Liver (tissue), 9 donors: ENCODE results near the gene CMIP. TPM values are rescaled to one million over a fixed set of nuclear protein-coding genes. Genes with fewer than 3 reads are reported as not detected.

ENCODE experiments used
- DNase-seq: peaks from one replicate; pipeline ENCODE4 v3.0.0-alpha.2; 2017; ENCODE audit warnings: low spot score
- H3K27ac ChIP-seq, 2 donors: one replicate each; pipeline ENCODE4 v1.7.0; 2013; ENCODE audit warnings: inconsistent platforms in 2 of 2, low read length in 2 of 2, control low read depth in 1 of 2, low read depth in 1 of 2, mild to moderate bottlenecking in 1 of 2
- H3K27me3 ChIP-seq, 4 donors: one replicate each; pipeline versions ENCODE4 v1.6.1 to v1.7.0; 2013; ENCODE audit warnings: low read length in 3 of 4, inconsistent platforms in 1 of 4, mild to moderate bottlenecking in 1 of 4, moderate library complexity in 1 of 4; ENCODE audit not compliant: control insufficient read depth in 4 of 4, insufficient read depth in 4 of 4
- H3K36me3 ChIP-seq, 4 donors: one replicate each; pipeline versions ENCODE4 v1.6.1 to v1.7.0; 2013; ENCODE audit warnings: low read length in 3 of 4, mild to moderate bottlenecking in 3 of 4, low read depth in 1 of 4, moderate library complexity in 1 of 4; ENCODE audit not compliant: control insufficient read depth in 4 of 4, insufficient read depth in 3 of 4
- H3K4me1 ChIP-seq, 4 donors: one replicate each; pipeline versions ENCODE4 v1.6.1 to v1.7.0; 2013; ENCODE audit warnings: low read length in 3 of 4, mild to moderate bottlenecking in 3 of 4, moderate library complexity in 1 of 4; ENCODE audit not compliant: control insufficient read depth in 4 of 4, insufficient read depth in 4 of 4
- H3K4me3 ChIP-seq, 3 donors: one replicate each; pipeline versions ENCODE4 v1.6.1 to v1.7.0; 2013; ENCODE audit warnings: low read length in 3 of 3, control low read depth in 1 of 3, low read depth in 1 of 3, mild to moderate bottlenecking in 1 of 3
- H3K9ac ChIP-seq, 2 donors: one replicate each; pipeline ENCODE4 v1.7.0; 2013; ENCODE audit warnings: low read length in 2 of 2, mild to moderate bottlenecking in 2 of 2, moderate library complexity in 2 of 2, control low read depth in 1 of 2, low read depth in 1 of 2
- H3K9me3 ChIP-seq, 4 donors: one replicate each; pipeline versions ENCODE4 v1.6.1 to v1.7.0; 2013; ENCODE audit warnings: low read length in 3 of 4; ENCODE audit not compliant: control insufficient read depth in 4 of 4
- EGR1 ChIP-seq, 2 donors: IDR thresholded peaks; 2 replicates each; pipeline ENCODE4 v1.6.1; 2016 to 2018; ENCODE audit warnings: antibody characterized with exemption in 2 of 2, low read depth in 2 of 2
- FOXA1 ChIP-seq: IDR thresholded peaks from 2 replicates; pipeline ENCODE4 v1.6.1; 2016; ENCODE audit warnings: antibody characterized with exemption
- FOXA2 ChIP-seq: IDR thresholded peaks from 2 replicates; pipeline ENCODE4 v1.6.1; 2016; ENCODE audit warnings: antibody characterized with exemption
- GABPA ChIP-seq, 2 donors: IDR thresholded peaks in 1 of 2; conservative IDR thresholded peaks in 1 of 2; 2 replicates each; pipeline ENCODE4 v1.6.1; 2016; ENCODE audit warnings: antibody characterized with exemption in 2 of 2, mild to moderate bottlenecking in 1 of 2, moderate library complexity in 1 of 2
- HNF4A ChIP-seq, 2 donors: conservative IDR thresholded peaks; 2 replicates each; pipeline ENCODE4 v1.6.1; 2016; ENCODE audit warnings: antibody characterized with exemption in 2 of 2, mild to moderate bottlenecking in 2 of 2
- HNF4G ChIP-seq: IDR thresholded peaks from 2 replicates; pipeline ENCODE4 v1.6.1; 2016; ENCODE audit warnings: antibody characterized with exemption
- JUND ChIP-seq, 2 donors: IDR thresholded peaks; 2 replicates each; pipeline ENCODE4 v1.6.1; 2016; ENCODE audit warnings: antibody characterized with exemption in 2 of 2
- NR2F2 ChIP-seq: IDR thresholded peaks from 2 replicates; pipeline ENCODE4 v1.6.1; 2016; ENCODE audit warnings: antibody characterized with exemption
- RAD21 ChIP-seq, 2 donors: IDR thresholded peaks; 2 replicates each; pipeline ENCODE4 v1.6.1; 2016; ENCODE audit warnings: antibody characterized with exemption in 2 of 2, mild to moderate bottlenecking in 2 of 2
- RXRA ChIP-seq, 2 donors: IDR thresholded peaks; 2 replicates each; pipeline ENCODE4 v1.6.1; 2017 to 2018; ENCODE audit warnings: antibody characterized with exemption in 2 of 2, mild to moderate bottlenecking in 1 of 2
- SP1 ChIP-seq: IDR thresholded peaks from 2 replicates; pipeline ENCODE4 v1.6.1; 2018; ENCODE audit warnings: antibody characterized with exemption, mild to moderate bottlenecking
- TAF1 ChIP-seq: conservative IDR thresholded peaks from 2 replicates; pipeline ENCODE4 v1.6.1; 2016; ENCODE audit warnings: antibody characterized with exemption, mild to moderate bottlenecking
- YY1 ChIP-seq: IDR thresholded peaks from 2 replicates; pipeline ENCODE4 v1.6.1; 2016; ENCODE audit warnings: antibody characterized with exemption, mild to moderate bottlenecking
- WGBS: extraction: QIAGEN DNeasy Blood & Tissue Kit; methylation state at CpG from one replicate; pipeline ENCODE4 v1.1.7; 2013; 5-methylcytosine and 5-hydroxymethylcytosine counted together
- polyA plus RNA-seq, 2 donors: library from polyadenylated mRNA; stranded (reverse) in 1 of 2; unstranded in 1 of 2; fragments of 200-250 nt in 1 of 2; fragments of >200 nt in 1 of 2; fragmentation: Nextera tagmentation in 1 of 2; extraction: Ambion mirVana in 1 of 2; gene quantifications; one replicate each; pipeline versions ENCODE4 v1.2.1 to v1.2.3, GENCODE V29; 2013 to 2015
- total RNA-seq, 2 donors: library from RNA; depleted of rRNA; stranded (reverse); fragments of >200 nt; gene quantifications; one replicate each; pipeline ENCODE4 v1.2.3, GENCODE V29; 2014
- TF ChIP-seq, protein P1 (sequence below): IDR thresholded peaks from 2 replicates; pipeline ENCODE4 v1.6.1; 2016; ENCODE audit warnings: antibody characterized with exemption, mild to moderate bottlenecking
- TF ChIP-seq, protein P2 (sequence below): IDR thresholded peaks from 2 replicates; pipeline ENCODE4 v1.6.1; 2016; ENCODE audit warnings: antibody characterized with exemption
- TF ChIP-seq, protein P3 (sequence below): IDR thresholded peaks from 2 replicates; pipeline ENCODE4 v1.6.1; 2016; ENCODE audit warnings: antibody characterized with exemption
- TF ChIP-seq, protein P4 (sequence below): IDR thresholded peaks from 2 replicates; pipeline ENCODE4 v1.6.1; 2016; ENCODE audit warnings: antibody characterized with exemption
- TF ChIP-seq, protein P5 (sequence below): fragments of 150-350 bp; IDR thresholded peaks from 2 replicates; pipeline ENCODE4 v1.5.1; 2017; ENCODE audit warnings: improper control_type of control experiment, low read depth, low read length; ENCODE audit not compliant: missing input control
- donor health status: healthy.
- donor health status: healthy.
- donor health status: healthy.
- donor health status: healthy.
- donor health status: healthy.

Gene CMIP
- total and polyA plus RNA-seq, 4 donors: 1.7 to 15.6 (median 10.1) TPM

DNA sequence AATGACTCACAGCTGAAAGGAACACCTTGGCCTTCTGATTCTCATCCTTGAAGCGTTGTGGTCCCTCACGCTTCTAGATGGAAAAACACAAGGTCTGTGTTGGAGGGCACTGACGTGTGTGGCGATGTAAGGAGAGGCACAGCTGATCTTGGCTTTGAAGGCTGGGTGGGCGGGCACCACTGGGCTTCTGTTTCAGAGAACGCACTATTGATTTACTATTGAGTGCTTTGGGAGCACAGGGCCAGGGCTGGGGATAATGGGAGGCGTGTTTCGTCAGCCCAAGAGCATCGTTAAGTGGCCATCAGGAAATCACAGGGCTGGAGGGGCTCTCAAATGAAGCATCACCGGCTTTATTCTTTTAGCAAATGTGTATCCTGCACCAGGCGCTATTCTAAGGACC is 70.7 kb downstream of the CMIP start:
- TF ChIP-seq, protein P1, sequence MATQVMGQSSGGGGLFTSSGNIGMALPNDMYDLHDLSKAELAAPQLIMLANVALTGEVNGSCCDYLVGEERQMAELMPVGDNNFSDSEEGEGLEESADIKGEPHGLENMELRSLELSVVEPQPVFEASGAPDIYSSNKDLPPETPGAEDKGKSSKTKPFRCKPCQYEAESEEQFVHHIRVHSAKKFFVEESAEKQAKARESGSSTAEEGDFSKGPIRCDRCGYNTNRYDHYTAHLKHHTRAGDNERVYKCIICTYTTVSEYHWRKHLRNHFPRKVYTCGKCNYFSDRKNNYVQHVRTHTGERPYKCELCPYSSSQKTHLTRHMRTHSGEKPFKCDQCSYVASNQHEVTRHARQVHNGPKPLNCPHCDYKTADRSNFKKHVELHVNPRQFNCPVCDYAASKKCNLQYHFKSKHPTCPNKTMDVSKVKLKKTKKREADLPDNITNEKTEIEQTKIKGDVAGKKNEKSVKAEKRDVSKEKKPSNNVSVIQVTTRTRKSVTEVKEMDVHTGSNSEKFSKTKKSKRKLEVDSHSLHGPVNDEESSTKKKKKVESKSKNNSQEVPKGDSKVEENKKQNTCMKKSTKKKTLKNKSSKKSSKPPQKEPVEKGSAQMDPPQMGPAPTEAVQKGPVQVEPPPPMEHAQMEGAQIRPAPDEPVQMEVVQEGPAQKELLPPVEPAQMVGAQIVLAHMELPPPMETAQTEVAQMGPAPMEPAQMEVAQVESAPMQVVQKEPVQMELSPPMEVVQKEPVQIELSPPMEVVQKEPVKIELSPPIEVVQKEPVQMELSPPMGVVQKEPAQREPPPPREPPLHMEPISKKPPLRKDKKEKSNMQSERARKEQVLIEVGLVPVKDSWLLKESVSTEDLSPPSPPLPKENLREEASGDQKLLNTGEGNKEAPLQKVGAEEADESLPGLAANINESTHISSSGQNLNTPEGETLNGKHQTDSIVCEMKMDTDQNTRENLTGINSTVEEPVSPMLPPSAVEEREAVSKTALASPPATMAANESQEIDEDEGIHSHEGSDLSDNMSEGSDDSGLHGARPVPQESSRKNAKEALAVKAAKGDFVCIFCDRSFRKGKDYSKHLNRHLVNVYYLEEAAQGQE: no peak
- TF ChIP-seq GABPA (IDR thresholded peaks at IDR 0.05 in 1 of 2, conservative IDR thresholded peaks at IDR 0.05 in 1 of 2) (no peak), NR2F2 (no peak), RXRA (IDR thresholded peaks at IDR 0.05) (no peak), TAF1 (no peak), FOXA1 (no peak), SP1 (no peak), YY1 (no peak), EGR1 (IDR thresholded peaks at IDR 0.05; ENCODE audit: low read depth in 2 of 2) (no peak), JUND (IDR thresholded peaks at IDR 0.05) (no peak), HNF4G (no peak)
- TF ChIP-seq, protein P2, sequence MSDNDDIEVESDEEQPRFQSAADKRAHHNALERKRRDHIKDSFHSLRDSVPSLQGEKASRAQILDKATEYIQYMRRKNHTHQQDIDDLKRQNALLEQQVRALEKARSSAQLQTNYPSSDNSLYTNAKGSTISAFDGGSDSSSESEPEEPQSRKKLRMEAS: no peak
- TF ChIP-seq, protein P3, sequence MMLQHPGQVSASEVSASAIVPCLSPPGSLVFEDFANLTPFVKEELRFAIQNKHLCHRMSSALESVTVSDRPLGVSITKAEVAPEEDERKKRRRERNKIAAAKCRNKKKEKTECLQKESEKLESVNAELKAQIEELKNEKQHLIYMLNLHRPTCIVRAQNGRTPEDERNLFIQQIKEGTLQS: no peak
- Histone ChIP-seq H3K4me3 (no peak overlapping the region), H3K9me3 (no peaks in the 10 kb centered on the region), H3K4me1 (peaks cover 11 to 26% (median 18%) of the 10 kb centered on the region in 4 donors), H3K9ac (no peak overlapping the region), H3K27me3 (no peaks in the 10 kb centered on the region), H3K36me3 (peaks cover 0 to 2% (median 0%) of the 10 kb centered on the region in 4 donors), H3K27ac (no peak overlapping the region)
- 74% methylated on average over 11 of the region's 11 CpGs for WGBS
- no peak for DNase-seq

DNA sequence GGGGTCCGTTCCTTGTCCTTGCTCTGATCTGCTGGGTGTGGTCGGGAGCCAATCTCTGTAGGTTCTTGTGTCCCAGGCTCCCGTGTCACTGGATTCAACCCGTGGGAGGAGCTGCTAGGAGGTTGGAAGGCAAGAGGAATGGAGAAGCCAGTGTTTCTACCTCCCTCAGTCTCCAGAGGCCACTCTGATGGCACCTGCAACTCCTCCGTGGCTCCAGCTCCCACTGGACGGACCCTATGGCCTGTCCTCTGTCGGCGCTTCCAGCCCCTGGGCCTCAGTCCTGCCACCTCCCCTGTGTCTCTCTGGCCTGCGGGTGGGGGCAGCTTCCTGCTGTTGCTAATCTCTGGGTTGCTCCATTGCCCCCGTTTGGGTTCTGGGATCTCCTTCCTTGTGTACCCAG is 71.1 kb downstream of the CMIP start:
- peaks cover 0 to 2% (median 0%) of the 10 kb centered on the region in 4 donors for H3K36me3 ChIP-seq
- DNase-seq: no peak
- H3K9me3 ChIP-seq: no peaks in the 10 kb centered on the region
- no peak overlapping the region for H3K9ac ChIP-seq
- H3K4me1 ChIP-seq: peaks cover 11 to 26% (median 18%) of the 10 kb centered on the region in 4 donors
- no peak overlapping the region for H3K27ac ChIP-seq
- no peaks in the 10 kb centered on the region for H3K27me3 ChIP-seq
- no peak overlapping the region for H3K4me3 ChIP-seq
- TF ChIP-seq, protein P4, sequence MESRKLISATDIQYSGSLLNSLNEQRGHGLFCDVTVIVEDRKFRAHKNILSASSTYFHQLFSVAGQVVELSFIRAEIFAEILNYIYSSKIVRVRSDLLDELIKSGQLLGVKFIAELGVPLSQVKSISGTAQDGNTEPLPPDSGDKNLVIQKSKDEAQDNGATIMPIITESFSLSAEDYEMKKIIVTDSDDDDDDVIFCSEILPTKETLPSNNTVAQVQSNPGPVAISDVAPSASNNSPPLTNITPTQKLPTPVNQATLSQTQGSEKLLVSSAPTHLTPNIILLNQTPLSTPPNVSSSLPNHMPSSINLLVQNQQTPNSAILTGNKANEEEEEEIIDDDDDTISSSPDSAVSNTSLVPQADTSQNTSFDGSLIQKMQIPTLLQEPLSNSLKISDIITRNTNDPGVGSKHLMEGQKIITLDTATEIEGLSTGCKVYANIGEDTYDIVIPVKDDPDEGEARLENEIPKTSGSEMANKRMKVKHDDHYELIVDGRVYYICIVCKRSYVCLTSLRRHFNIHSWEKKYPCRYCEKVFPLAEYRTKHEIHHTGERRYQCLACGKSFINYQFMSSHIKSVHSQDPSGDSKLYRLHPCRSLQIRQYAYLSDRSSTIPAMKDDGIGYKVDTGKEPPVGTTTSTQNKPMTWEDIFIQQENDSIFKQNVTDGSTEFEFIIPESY: no peak
- TF ChIP-seq HNF4A (conservative IDR thresholded peaks at IDR 0.05): no peak
- no peak for TF ChIP-seq RAD21 (IDR thresholded peaks at IDR 0.05)
- TF ChIP-seq, protein P1: no peak
- no peak for TF ChIP-seq NR2F2
- no peak for TF ChIP-seq FOXA2
- TF ChIP-seq TAF1: no peak
- no peak for TF ChIP-seq RXRA (IDR thresholded peaks at IDR 0.05)
- TF ChIP-seq, protein P3: no peak
- TF ChIP-seq JUND (IDR thresholded peaks at IDR 0.05): no peak
- no peak for TF ChIP-seq HNF4G
- TF ChIP-seq, protein P2: no peak
- no peak for TF ChIP-seq SP1
- TF ChIP-seq YY1: no peak
- TF ChIP-seq FOXA1: no peak
- TF ChIP-seq, protein P5, sequence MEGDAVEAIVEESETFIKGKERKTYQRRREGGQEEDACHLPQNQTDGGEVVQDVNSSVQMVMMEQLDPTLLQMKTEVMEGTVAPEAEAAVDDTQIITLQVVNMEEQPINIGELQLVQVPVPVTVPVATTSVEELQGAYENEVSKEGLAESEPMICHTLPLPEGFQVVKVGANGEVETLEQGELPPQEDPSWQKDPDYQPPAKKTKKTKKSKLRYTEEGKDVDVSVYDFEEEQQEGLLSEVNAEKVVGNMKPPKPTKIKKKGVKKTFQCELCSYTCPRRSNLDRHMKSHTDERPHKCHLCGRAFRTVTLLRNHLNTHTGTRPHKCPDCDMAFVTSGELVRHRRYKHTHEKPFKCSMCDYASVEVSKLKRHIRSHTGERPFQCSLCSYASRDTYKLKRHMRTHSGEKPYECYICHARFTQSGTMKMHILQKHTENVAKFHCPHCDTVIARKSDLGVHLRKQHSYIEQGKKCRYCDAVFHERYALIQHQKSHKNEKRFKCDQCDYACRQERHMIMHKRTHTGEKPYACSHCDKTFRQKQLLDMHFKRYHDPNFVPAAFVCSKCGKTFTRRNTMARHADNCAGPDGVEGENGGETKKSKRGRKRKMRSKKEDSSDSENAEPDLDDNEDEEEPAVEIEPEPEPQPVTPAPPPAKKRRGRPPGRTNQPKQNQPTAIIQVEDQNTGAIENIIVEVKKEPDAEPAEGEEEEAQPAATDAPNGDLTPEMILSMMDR: no peak
- TF ChIP-seq EGR1 (IDR thresholded peaks at IDR 0.05; ENCODE audit: low read depth in 2 of 2): no peak
- no peak for TF ChIP-seq GABPA (IDR thresholded peaks at IDR 0.05 in 1 of 2, conservative IDR thresholded peaks at IDR 0.05 in 1 of 2)
- 93% methylated on average over 10 of the region's 10 CpGs for WGBS
